OCI-M1 (cell line): Measurements from ENCODE around the gene OPN5.

ENCODE experiments used
- DNase-seq: peaks from one replicate; lab custom pipeline; 2025; lab: John Stamatoyannopoulos, UW

OPN5 gene

DNA sequence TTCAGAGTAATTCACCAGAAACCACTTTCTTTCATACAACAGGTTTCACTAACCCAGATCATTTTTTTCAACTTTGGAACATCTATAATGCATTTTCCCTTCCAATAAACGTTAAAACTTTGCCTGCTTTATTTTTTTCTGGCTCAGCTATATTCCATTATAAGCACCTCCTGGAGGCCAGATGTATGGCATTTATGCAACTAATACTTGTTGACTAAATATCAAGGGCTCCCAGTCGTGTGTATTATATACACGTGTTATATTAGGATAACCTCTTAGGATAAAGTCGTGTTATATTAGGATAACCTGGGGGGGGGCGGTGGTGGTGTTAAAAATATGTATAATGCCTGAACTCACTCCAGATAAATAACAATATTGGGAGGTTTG is 6.7 kb downstream of the OPN5 start:
- no peak for DNase-seq

GRCh38 chr6:47789553-47789952 is 7.7 kb downstream of the OPN5 start:
- DNase-seq, result no peak

DNA sequence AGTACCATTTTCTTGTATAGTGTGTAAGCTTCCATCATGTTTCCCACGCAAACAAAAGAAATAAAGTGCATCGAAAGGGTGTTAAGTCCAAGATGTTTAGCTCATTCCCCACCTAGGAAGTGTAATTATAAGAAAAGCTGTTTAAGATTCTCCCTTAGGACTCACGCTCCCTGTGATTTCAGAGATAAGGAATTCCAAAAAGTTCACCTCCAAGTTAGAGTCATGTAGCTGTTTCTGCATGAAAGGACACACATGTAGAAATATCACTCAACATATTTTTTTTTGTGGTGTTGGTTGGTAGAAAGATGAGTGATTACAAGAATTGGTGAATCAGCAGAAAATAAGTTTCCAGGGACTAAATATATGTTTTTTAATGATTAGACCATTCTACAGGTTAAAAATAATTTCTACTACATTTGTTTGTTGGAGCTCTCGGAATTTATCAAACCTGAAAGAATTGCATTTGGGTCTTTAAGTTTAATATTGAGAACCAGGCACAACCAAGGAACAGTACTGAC is 10.4 kb downstream of the OPN5 start:
- no peak for DNase-seq

DNA sequence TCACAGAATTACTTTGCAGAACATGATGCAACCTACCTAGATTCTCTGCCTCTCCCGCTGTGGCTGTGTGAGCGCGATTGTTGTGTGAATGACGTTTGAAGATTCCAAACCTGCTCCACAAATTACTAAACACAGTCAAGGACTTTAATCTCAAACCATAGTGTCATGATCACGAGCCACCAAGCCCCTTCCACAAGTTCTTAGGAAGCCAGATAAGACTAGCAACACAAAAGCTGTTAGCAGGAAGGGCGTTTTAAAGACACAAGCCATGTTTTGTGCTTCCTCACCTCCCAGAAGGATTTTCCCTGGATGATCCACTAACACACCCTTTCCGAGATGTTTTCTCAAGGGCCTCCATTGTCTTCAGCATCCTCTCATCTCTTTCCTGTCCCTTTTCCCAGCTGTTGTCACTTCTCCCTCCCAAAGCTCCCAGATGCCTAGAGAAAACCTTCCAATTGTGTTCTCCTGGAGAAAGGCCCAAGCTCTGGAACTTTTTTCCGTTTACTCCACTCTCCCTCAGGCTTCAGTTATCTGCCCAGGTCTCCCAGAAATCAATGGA is 12.8 kb downstream of the OPN5 start:
- DNase-seq, result peak; percentile 13

DNA sequence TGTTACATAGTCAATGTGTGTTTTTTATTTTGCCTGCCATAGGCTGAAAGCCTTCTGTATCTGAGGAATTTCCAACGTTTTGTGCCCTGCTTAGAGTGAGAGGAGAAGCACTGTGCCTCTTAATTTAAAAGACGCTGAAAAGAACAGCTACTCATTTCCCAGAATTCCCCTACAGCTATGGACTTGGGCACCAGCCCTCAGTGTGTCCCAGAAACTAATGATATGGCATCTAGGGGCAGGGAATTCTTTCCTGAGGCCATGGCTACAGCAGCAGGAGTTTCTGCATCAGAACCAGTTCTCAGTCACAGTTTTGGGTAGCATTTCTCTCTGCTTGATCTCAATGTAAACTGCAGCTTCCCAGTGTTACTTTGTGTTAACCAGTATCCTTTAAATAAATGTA is 20.2 kb downstream of the OPN5 start:
- DNase-seq, result no peak

DNA sequence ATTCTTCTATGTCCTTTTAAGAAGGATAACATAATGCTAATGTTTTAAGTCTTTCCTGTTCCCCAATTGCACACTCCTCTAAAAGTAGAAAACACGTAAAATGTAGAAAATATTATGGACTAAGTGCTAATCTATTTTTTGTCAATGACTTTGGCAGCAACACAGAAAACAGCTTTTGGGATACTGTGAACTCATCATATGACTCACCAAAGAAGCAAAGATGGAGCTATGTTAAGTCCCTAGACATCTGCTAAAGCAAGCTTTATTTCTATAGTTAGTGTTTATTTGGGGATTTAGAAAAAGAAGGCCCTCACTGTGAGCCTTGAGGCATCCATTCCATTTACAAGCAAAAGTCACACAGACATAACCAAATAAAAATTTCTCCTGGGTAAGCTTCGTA is 23.0 kb downstream of the OPN5 start:
- DNase-seq, result no peak

- DNase-seq, result no peak
Measured at GRCh38 chr6:47809873-47810272, 28.0 kb downstream of the OPN5 start.

DNA sequence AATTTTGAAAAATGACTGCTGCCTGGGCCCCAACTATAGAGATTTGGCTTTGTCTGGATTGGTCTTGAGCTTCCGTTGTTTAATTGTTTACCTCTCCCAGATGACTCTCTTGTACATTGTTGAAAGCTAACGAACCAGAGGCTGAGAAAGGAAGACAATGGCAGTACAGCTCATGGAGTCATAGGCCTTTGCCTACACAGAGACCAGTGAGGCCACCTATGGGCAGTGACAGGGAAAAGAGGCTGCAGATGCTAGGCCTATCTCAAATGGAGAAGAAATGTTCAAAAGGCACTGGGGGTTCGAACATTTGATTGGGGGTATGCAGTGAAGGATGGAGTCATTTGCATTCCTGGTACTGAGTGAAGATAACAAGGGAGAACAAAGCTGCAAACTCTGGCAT is 29.1 kb downstream of the OPN5 start:
- DNase-seq, result peak; percentile 5

DNA sequence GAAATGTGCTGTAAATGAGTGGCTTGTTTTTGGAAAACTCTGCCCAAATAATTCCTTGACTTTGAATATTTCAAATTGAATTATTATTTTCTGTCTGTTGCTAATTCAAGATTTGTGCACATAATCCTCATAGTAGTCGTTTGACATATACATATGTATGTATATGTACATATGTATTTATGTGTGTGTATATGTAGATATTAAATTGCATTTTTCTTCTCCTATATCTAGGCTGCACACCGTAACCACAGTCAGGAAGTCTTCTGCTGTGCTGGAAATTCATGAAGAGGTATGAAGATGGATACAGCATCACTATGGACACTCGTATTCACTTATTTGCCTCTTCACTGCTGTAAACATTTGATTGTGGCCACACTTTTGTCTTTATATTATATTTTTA is 29.6 kb downstream of the OPN5 start:
- DNase-seq, result no peak

DNA sequence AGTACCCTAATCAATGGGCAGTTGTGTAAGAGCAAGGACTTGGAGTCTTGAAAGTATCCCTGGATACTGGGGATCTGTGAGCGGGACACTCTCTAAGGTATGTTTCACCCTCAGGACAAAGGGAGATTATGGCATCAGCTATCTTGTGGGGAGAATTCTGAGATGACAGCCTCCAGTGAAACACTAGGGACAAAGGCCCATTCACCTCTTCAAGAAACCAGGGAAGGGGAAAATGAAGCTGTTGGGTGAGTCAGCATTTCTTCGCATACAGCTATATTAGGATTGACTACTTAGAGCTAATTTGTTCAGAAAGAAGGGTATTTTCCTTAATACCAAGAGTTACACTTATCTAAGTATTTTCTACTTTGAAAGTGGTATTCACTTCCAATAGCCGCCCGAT is 35.9 kb downstream of the OPN5 start:
- no peak for DNase-seq

GRCh38 chr6:47819461-47819860 is 37.6 kb downstream of the OPN5 start:
- no peak for DNase-seq

DNA sequence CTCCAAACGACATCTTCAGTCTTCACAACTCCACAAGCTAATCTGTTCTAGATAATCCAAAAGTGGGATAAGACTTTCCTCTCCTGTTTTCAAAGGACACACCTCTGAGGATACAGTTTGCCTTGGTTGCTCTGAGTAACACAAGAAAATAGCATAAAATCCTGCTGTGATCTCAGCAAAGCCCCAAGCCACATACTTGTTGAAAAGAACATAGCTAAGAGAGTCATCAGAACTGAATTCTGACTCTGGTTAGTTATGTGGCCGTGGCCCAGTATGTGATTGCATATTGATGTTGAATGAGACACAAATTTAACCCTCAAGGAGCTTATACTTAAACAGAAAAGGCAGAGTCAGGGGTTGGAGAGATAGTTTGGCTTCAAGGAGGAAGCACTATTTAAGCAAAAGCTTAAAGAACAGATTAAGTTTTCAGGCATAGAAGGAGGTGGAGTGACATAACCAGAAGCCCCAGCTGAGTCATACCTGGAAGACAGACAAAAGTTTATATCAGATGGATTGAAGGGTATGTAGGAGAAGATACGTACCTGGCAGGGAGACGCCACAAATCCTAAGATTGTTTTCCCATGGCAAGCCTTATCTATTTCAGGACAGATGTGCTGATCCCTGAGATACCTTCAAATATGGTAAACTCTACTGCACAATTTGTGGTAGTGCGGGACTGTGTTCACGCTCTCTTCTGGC is 41.2 kb downstream of the OPN5 start:
- DNase-seq, result peak; percentile 8

GRCh38 chr6:47832386-47833100 is 50.7 kb downstream of the OPN5 start:
- DNase-seq, result no peak

- DNase-seq, result no peak
Measured at GRCh38 chr6:47834196-47834595, 52.4 kb downstream of the OPN5 start.

DNA sequence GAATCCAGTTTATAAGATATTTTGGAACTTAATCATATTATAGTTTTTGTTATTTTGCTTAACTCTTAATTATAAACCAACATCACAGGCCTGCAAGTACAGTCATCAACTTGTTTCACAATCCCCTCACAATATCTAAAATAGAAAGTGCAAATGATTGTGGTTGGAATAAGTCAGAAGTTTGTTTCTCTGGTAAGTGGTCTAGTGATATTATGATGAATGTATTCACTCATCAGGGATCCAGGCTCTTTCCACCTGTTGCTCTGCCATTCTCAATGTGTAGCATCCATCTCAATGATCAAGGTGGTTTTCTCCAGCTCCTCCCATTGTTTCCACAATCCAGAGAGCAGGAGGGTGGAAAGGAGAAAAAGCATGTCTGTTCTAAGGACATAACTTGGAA is 54.2 kb downstream of the OPN5 start:
- DNase-seq, result no peak

DNA sequence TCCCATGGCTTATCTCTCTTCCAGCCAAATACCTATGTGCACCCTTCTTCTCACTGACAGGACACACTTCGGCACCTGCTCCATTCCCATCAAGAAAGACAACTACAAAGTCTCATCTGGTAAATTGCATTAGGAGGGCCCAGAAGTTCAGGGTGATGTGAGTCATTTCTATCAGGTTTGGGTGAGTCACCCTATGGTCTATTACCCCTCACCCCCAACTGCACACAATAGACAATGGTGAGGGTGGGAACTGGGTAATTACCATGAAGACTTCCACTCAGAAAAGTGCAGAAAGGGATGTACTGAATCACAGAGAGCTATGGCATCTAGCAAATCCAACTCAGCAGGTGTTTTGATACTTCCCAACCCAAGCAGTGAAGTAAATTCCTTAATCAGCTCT is 54.8 kb downstream of the OPN5 start:
- DNase-seq, result no peak

- no peak for DNase-seq
Measured at GRCh38 chr6:47839645-47840044, 57.8 kb downstream of the OPN5 start.

GRCh38 chr6:47844881-47845280 is 63.0 kb downstream of the OPN5 start:
- DNase-seq, result peak; percentile 22

GRCh38 chr6:47846752-47847151 is 64.9 kb downstream of the OPN5 start:
- no peak for DNase-seq

DNA sequence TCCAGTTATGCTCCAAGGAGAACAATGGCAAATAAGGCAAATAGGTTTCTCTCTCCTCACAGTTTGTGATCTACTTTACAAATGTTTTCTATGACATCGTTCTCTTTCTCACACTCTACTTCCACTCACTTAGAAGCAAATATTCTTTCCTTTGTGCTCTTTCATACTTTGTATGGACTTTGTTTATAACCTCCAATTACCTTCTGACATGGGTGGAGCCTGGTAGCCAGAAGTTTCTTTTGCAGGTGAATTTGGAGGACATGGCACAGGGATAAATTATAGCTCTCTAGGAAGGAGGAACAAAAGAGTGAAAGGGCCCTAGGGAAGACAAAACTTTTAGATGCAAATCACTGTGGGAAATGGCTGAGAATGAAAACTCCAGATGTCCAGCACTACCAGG is 69.3 kb downstream of the OPN5 start:
- DNase-seq, result no peak

DNA sequence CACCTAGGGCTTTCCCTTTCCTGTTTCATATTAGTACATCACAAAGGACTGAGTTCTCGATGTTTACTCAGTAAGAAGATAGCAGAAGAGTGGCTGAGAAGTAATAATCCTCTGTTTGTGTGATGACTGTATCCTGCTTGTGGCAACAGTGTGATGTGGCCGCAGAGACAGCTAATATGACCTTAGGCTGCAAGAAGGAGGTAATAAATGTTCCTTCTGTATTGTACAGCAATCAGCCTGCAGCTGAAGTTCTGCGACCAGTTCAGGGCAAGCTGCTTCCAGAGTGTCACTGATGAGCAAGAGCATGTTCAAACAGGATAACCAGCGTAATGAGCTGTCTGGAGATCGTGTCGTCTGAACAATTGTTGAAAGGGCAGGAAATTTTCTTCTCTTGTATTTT is 70.9 kb downstream of the OPN5 start:
- no peak for DNase-seq

DNA sequence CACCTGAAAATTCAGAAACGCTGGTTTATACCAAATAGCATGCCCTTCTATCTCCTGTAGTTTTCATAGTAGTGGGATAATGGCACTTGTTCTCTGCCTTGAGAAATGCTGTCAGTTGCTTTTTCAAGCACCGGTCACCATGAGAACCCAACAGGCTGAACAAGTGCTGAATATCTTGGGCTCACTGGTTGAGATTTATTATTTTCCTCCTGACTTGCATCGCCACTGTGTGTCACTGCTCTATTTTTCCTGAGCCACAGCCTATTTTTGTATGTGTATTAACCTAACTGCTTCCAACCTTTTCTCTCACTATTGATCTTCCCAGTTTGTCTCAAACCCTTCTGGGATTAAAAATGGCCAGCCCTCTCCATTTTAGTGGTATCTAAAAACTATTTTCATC is 71.9 kb downstream of the OPN5 start:
- no peak for DNase-seq

GRCh38 chr6:47854971-47855370 is 73.1 kb downstream of the OPN5 start:
- no peak for DNase-seq
